NCI-H345 (cell line): ENCODE measurements around the gene SIK1.
"Not testable (repeated sequence)": the region's sequence is repeated elsewhere in the genome, so short reads cannot be mapped to it uniquely, and the experiment has no call there.

Experiments
- DNase-seq: peaks from one replicate; lab custom pipeline; 2025; lab: John Stamatoyannopoulos, UW

The SIK1 gene

DNA sequence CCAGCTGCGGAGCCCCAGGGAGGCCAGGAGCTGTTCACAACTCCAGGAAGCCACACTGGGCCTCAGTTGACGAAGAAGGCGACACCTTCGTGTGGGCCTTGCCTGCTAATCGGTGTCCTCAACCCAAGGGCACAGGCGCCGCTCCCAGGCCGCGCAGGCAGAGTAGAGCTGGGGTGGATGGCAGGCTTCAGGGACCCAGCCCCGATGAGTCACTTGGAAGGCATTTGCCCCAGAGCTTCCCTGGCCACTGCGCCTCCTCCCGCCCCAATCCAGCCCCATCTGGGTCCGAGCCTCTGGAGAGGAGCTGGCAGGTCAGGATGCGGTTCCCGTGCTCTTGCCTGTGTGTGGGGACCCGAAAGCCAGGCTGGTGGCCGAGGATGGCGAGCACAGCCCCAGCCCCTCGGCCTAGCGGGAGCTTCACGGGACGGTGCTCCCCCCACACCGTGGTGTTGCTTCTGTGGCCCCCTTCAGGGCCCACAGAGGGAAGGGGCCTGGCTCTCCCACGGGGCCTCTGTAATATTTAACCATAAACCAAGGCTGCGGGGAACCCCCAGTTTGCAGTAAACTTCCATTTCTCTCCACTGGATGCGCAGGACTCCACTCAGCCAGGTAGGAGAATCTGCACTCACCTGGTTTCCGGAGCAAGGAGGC lies 30.0 kb downstream of the SIK1 start:
- not testable (repeated sequence) for DNase-seq

DNA sequence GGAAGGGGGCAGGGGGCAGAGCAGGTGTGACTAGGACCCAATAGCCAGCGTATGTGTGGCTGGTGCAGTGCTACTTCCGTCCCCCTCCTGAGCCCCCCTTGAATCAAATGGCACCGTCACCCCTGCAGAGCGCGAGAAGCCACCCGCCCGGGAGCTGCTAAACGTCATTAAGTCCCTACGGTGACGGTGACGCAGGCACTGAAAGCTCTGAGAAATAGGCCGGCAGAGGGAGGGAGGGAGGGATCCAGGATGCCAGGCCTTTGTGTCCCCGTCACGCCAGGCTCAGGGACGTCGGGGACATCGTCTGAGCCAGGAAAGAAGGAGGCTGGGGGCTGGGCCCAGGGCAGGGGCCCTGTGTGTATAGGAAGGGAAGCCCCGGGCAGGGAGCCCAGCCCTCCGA lies 43.6 kb downstream of the SIK1 start:
- DNase-seq: not testable (repeated sequence)

DNA sequence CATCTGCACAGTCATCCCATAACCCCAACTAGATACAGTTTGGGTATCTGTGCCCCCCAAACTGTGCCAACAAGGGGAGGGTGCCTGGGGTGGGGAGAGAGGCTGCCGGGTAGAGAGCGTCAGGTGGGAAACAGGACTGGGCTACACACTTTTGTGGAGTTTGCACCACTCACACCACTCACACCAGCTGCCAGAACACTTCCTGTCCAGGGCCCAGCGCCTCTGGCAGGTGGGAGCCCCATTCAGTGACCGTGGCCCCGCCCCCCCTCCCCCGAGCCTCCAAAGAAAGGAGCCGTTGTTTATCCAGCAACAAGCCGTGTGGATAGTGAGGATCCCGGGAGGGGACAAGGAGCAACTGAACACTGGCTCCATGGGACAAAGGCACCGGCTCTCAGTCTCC lies 44.0 kb downstream of the SIK1 start:
- not testable (repeated sequence) for DNase-seq

DNA sequence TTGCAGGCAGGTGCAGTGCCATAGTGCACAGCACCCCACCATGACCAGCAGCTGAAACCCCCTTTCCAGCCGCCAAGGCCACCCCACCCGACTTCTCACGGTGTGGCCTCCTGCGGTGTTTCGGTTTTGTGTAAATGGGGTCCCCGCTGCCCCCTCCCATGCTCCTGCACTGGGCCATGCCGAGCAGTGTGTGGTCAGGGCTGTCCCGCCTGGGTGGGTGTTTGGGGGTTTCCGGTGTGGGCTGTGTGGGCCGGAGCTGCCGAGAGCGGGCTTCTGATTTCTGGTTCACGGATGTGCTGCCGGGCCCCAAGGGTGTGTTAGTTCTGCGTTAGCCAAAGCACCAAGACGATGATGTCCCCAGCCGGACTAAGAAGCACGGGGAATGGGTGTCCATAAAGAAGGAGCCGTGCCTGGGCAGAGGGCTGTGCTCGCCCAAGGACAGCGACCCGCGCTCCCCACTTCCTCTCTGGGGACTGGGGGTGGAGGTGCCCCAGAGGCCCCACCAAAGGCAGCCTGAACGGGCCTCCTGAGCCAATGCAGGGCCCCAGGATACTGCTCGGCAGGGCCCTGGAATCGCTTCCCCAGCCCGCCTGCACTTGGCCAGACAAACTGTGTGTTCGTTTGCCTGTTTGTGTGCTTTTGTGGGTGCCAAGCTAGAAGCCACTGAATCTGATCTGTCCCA lies 45.9 kb downstream of the SIK1 start:
- not testable (repeated sequence) for DNase-seq

DNA sequence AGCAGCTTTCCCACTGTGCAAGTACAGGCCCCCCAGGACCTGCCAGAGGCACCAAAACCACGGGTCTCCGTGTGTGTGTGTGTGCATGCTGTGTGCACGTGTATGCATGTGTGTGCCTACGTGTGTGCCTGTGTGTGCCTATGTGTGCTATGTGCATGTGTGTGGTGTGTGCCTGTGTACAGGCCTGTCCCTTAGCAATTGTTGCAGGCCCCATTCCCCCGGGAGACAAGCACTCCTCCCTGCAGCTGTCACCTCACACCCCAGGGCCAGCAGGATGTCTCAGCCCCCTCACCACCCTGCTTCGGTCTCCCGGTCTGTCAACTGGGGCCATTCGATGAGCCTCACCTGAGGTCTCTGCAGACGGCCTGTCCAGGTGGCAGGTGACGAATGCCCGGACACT lies 46.6 kb downstream of the SIK1 start:
- not testable (repeated sequence) for DNase-seq

DNA sequence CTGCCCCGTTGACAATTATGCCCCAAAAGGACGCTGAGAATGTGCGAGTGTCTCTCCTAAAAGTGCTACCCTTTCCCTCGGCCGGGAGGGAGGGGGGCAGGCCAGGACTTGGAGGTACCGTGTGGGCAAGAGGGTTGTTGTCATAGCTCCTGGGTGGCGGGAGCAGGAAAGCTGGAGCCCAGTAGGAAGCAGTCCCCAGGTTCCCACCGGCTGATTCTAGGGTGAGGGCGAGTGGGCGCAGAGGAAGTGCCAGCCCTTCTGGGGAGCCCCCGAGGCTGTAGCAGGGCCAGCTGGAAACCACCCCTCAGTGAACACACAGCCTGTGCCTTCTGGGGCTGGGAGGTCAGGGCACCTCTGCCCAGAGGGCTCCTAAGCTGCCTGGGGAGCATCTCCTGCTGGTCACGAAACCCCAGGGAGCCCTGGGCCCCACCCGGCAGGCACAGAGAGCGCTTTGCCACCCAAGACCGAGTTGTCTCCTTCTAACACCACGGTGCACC lies 47.3 kb downstream of the SIK1 start:
- not testable (repeated sequence) for DNase-seq

DNA sequence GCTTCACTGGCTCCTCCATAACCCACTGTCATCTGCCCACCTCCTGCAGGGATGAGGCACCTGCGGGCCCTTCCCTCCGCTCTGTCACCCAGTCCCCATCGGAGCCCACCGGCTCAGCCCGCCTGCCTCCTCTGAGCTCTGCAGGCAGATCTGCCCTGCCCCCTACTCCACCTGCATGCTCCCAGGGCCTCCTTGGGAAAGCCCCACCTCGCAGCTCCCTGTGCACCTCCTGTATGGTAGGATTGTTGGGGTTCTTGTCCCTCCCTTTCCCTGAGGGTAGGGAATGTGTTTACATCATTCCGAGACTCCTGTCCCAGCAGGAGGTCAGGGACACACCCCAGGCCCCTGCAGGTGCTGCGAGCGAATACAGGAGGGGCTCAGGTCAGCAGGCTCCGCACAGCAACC lies 50.5 kb downstream of the SIK1 start:
- DNase-seq: no peak

DNA sequence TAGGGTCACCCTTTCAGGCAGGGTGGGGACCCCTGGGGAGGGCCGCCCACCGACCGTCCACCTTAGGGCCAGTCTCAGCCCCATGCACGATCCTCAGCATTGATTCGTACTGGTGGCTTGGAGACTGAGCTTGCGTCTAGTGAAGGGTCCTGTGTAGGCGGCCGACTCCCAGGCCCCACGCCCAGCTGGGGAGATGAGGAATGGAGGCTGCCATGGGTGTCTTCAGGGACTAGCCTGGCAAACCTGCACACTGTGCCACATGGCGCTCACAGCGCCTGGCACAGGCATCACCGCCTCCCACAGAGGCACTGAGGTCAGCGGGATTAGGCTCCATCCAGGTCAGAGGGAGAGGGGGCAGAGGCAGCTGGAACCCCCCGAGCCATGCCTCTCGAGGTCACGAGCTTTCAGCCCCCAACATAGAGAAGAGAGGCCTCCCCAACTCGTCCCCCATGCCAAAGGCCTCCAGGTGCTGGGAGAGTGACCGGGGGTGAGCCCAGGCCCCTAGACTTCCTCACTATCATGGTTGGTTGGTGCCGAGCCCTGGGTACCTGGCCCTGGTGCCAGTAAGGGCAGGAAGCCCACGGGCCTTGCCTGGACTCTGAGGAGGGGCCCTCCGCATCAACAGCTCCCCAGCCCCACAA lies 51.0 kb downstream of the SIK1 start:
- no peak for DNase-seq

DNA sequence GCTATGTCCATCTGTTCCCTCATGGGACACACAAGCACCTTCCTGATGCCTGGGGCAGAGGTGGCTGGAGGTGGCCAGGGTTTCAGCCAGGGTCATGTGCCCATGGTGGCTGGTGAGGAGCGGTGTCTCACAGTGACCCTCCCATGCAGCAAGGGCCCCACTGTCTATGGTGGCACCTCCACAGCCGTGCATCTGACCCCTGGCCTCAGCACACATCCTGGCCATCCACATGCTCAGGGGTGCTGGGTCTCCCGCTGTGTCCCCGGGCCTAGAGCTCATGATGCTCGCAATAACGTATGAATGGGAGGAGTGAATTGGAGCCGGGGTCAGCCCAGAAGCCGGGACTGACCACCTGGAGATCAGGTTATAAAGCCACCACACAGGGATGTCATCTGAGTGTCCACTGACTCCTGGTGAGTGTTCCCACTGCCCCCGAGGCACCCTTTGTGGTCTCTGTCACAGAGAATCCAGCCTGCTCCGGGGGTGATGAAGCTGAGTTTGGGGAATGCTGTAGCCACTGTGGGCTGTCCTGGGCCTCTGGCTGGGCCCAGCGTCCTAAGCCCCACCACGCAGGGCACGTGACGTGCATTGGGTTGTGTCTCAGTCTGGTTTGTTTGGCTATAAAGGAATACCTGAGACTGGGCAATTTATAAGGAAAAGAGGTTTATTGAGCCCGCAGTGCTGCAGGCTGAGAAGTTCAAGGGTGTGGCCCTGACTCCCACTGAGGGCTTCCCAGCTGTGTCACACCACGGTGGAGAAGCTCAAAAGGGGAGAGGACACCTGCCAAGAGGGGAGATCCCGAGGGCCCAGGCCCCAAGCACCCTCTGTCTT lies 51.7 kb downstream of the SIK1 start:
- DNase-seq: no peak

DNA sequence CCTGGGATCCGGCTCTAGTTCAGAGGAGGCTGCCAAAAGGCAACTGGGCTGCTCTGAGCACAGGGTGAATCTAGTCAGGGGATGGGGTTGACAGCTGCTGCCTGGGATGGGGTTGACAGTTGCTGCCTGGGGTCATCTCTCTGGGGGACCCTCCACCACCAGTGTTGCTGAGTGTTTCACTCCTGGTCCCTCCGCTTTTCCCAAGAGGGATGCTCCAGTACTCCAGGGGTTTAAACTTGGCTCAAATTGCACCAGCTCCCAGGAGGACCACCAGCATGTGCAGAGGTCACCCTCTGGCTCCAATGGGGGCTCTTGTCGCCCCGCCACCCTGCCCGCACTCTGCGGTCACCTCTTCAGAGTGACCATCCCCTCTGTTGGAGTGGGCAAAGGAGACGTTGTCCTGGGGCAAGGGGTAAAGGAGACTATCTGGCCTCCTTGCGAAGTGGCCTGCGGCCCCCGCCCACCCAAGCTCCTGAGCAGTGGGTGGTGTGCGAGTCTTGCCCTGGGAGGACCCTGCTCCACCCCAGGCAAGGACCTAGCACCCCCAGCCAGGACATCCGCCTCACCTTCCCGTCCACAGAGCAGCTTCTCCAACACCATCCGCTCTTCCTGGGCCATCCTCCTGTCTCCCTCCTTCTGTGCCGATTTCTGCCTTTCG lies 52.6 kb downstream of the SIK1 start:
- DNase-seq: no peak

DNA sequence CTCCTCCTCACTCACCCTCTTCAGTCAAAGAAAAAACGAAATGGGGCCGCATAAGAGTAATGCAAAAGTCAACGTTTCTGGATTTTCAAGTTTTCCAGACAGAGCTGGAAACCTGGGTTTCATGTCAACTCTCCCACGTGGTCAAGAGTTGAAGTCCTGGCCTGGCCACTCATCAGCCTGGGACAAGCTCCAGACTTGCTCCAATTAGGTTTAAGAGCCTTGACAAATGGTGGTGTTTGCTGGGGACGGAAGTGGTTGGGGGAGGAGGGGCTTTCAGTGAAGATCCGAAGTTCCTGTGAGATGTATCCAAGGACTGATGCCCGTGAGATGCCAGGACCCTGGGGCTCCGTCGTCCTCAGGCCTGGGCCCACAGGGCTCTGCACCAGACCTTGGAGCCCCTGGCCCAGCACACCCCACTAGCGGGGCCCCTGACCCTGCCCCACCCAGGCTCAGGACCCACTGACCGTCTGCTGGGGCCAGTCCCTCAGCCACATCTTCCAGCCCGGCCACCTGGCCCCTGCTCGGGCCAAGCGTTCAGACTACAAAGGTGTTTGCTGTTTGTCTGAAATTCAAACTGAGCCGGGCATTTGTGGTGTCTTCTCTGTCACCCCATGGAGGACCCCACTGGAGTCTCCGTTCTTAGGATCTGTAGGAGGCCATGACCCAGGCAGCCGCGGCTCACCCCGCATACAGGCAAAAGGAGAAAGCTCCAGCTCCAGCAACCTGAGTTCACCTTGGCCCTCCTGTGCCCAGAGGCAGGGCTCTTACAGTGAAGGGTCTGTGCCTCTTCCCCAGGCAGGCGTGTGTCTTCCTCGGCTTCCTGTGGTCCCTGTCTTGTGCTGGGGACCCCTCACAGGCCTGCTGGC lies 53.3 kb downstream of the SIK1 start:
- no peak for DNase-seq

DNA sequence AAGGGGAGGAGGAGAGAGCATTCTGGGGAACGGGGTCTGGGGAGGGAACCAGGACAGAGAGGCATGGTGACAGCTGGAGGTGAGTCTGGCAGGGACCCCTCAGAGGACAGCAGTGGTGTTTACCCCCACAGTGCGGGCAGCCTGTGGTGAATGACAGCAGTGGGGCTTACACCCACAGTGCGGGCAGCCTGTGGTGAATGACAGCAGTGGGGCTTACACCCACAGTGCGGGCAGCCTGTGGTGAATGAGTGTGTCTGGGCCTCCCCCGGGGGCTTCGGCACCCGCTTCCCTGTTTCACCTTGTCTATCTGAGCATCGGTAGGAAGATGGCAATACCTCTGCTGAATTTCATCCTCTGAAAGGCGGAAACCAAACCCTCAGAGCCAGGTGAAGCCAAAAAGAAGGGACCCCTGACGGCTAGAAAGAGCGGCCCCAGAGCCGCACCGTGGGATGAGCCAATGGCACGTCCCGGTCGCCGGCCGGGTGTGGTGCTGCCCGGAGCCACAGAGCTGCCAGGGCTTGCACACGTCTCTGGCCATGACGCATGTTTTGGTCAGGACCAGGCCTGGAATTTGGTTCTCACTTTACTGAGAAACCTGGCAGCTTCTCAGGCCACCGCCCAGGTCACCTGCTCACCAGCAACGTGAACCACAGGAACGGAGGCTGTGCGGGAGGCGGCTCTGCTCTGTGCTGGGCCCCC lies 54.1 kb downstream of the SIK1 start:
- DNase-seq: no peak

DNA sequence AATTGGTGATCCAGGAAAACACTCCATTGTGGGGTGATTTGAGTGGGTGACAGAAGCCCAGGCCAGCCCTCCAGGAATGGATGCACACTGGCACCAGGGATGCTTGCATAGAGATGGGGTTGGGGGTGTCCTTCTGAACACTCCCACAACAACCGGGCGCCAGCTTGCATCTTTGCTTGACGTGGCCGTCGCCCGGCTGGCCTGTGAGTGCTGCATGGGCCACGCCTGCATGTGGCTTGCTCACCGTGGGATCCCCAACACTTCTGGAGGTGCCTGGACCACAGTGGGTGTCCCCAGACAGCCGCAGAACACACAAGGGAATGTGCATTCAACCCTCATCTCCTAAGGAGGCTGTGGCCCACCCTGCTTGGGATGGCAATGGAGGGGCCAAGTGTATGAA lies 55.1 kb downstream of the SIK1 start:
- no peak for DNase-seq

DNA sequence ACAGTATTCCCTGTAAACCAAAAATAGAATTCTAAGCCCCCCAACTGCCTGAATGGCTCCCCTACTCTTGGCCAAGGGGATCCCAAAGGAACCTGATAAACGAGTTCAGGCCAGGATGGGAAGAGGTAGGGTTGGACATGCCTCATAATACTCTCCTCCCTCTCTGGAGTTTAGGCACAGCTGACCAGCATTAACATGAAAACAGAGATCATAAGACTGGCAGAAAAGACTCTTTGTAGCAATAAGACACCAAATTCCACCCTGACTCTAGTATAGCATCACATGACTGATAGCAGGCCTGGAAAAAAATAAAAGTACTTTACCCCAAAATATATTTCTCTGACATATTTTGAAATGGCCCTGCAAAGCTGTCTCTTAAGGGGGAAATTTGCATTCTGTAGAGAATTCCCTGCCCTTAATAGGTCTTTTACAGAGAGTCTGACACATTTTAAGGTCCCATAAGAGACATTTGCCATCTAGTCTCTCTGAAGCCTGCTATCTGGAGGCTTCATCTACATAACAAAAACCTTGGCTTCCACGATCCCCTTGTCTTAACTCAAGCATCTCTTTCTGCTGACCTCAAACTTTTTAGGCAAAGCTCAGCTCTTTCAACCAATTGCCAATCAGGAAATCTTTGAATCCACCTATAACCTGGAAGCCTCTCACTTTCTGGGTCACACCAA lies 55.9 kb downstream of the SIK1 start:
- DNase-seq: no peak

DNA sequence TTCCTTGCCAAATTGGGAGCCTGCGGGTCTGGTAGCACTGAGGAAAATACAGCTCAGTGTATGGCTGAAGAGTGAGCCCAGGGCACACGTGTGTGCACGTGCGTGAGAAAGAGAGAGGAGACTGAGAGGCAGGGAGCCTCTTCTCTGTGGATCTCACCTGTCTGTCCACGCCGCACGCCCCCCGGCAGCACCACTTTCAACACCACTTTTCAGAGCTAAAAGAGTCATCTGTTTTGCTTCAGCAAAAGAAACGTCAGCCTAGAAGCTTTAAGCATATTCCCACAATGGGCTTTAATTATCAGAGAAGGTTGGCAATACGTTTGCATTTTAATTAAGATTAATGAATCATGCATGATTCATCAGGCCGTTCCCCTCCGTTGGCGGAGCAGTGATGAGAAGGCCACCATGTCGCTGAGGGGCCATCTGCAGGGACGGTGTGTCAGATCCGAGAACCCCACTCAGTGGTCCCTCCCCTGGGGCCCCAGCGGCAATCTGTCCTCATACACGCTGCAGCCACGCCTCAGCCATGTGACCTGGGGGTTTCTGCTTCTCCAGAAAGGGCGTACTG lies 56.8 kb downstream of the SIK1 start:
- no peak for DNase-seq

DNA sequence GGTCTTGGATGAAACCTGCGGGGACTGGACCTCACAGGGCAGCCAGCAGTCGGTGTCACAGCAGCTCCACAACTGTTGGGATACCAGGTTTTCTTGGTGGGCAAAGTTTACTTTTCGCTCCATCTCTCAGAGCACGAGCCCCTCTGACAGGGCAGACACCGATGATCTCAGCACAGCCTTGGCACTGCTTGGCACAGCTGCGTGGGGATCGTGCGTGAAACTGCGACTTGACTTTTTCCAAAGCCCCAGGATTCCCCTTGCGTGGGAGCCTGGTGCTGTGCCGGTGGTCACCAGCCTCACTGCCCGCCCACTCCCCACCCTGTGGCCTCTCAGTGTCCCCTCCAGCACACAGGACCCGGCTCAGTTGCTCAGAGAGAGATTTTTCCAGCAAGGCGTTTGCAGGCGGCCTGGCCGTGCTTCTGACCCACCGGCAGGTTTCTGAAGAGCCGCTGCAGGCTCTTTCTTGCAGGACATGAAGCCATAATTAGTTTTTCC lies 57.3 kb downstream of the SIK1 start:
- DNase-seq: no peak

DNA sequence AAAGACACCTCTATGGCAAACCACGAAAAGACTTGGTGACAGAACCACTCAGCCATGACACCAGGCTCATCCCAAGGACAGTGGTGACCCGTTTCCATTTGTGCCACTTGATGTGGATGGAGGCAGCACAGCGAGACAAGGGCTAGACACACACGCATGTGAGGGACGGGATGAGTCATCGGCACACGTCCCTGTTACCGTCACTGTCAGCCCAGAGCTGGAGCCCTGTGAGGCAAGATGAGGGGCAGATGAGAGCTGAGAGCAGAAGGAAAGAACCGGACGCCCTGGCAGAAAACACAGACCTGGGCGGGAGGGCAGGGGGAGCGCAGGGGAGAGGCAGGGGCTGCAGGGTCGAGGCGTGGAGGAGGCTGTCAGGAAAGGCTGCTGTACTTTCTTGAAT lies 57.8 kb downstream of the SIK1 start:
- DNase-seq: no peak

DNA sequence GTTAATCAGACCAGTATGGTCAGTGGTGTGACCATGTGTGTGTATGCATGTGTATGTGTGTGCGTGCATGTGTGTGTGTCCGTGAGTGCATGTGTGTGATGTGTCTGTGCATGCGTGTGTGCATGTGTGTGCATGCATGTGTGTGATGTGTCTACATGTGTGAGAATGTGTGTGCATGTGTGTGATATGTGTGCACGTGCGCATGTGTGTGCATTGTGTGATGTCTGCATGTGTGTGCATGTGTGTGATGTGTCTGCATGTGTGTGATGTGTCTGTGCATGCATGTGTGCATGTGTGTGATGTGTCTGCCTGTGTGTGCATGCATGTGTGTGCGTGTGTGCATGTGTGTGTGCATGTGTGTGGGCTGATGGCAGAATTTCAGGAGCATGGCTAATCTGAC lies 58.2 kb downstream of the SIK1 start:
- DNase-seq: no peak

DNA sequence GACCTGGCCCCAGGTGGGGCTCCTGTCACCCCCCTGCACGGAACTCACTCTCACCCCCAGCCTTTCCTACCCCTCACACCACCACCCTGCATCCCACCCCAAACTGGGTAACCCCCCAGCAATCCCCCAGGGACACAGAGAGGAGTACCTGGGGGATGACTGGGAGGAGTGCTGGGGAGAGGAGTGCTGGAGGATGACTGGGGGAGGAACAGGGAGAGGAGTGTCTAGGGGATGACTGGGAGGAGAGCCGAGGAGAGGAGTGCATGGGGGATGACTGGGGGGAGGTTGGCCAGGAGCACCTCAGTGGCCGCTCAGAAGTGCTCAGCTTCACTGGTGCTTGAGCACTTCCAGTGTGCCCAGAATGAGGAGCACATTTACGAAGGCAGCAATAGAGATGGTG lies 59.1 kb downstream of the SIK1 start:
- no peak for DNase-seq
